H1 (cell line): ENCODE results near the gene CNFN. TPM values are rescaled to one million over a fixed set of nuclear protein-coding genes. Genes with fewer than 3 reads are reported as not detected.

ENCODE experiments used
- CEBPB ChIP-seq: IDR thresholded peaks from 2 replicates; pipeline ENCODE4 v1.6.1; 2012; ENCODE audit warnings: low read depth, low read length
- CHD7 ChIP-seq: fragments of 300-600 bp; sonication (generic); IDR thresholded peaks from 2 replicates; pipeline ENCODE4 v1.7.1; 2012; ENCODE audit warnings: low read length, moderate library complexity, mild to moderate bottlenecking, inconsistent platforms; ENCODE audit not compliant: insufficient replicate concordance
- CREB1 ChIP-seq: IDR thresholded peaks from 2 replicates; pipeline ENCODE4 v1.6.1; 2012; ENCODE audit warnings: inconsistent platforms
- E2F6 ChIP-seq: IDR thresholded peaks from 2 replicates; pipeline ENCODE4 v1.6.1; 2012; ENCODE audit warnings: inconsistent platforms
- POLR2AphosphoS5 ChIP-seq: IDR thresholded peaks from 2 replicates; pipeline ENCODE4 v1.6.1; 2011; ENCODE audit warnings: low read depth, low read length
- SUZ12 ChIP-seq: fragments of 200-600 bp; sonication (generic); IDR thresholded peaks from 2 replicates; pipeline ENCODE4 v1.6.1; 2012; ENCODE audit warnings: mild to moderate bottlenecking, inconsistent platforms, low read length, moderate library complexity, mixed read lengths
- TBP ChIP-seq: IDR thresholded peaks from 2 replicates; pipeline ENCODE4 v1.6.1; 2011; ENCODE audit warnings: low read depth, low read length, improper control_type of control experiment
- USF2 ChIP-seq: IDR thresholded peaks from 2 replicates; pipeline ENCODE4 v1.6.1; 2011; ENCODE audit warnings: low read length, improper control_type of control experiment
- polyA plus RNA-seq, 7 experiments: library from polyadenylated mRNA; depleted of rRNA in 3 of 7; stranded (reverse) in 5 of 7; unstranded in 2 of 7; fragments of >200 nt in 5 of 7; fragments of 200-250 nt in 2 of 7; gene quantifications; 1 replicate in 5 of 7; 2 replicates in 1 of 7; 4 replicates in 1 of 7; pipeline versions ENCODE4 v1.2.1 to v1.2.3, GENCODE V29; 2011 to 2013; ENCODE audit warnings: missing spikeins in 2 of 7, mixed read lengths in 2 of 7
- total RNA-seq: library from RNA; stranded (reverse); fragmentation: NEBNext Ultra II Directional; extraction: Animal tissue kit (Norgen Biotek cat#: 25700); gene quantifications from 2 replicates; pipeline ENCODE4 v1.2.1, GENCODE V29; 2021

Gene CNFN
- total and polyA plus RNA-seq, 2 of the 8 experiments (the other 6 are each of a cell fraction or from before 2014, with no cell fraction given) = 8.9 to 31.5 TPM

GRCh38 chr19:42423462-42424344, 33.6 kb upstream of the CNFN start (continued):
- TF ChIP-seq CHD7 = no peak
- TF ChIP-seq SUZ12 = no peak
- TF ChIP-seq POLR2AphosphoS5 = 0 out of 2 replicates have a peak, but pooled peaks have one; percentile 40
- peak; percentile 100 for TF ChIP-seq E2F6
- TF ChIP-seq TBP = peak; percentile 91
- TF ChIP-seq CEBPB = peak; percentile 81
- TF ChIP-seq CREB1 = no peak
- no peak for TF ChIP-seq USF2
